ENCODE measurements around the gene EN1.

GRCh38 chr2:118851650-118852049 lies 4.2 kb upstream of the EN1 start:
- TF ChIP-seq, protein P1, sequence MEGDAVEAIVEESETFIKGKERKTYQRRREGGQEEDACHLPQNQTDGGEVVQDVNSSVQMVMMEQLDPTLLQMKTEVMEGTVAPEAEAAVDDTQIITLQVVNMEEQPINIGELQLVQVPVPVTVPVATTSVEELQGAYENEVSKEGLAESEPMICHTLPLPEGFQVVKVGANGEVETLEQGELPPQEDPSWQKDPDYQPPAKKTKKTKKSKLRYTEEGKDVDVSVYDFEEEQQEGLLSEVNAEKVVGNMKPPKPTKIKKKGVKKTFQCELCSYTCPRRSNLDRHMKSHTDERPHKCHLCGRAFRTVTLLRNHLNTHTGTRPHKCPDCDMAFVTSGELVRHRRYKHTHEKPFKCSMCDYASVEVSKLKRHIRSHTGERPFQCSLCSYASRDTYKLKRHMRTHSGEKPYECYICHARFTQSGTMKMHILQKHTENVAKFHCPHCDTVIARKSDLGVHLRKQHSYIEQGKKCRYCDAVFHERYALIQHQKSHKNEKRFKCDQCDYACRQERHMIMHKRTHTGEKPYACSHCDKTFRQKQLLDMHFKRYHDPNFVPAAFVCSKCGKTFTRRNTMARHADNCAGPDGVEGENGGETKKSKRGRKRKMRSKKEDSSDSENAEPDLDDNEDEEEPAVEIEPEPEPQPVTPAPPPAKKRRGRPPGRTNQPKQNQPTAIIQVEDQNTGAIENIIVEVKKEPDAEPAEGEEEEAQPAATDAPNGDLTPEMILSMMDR (IDR thresholded peaks at IDR 0.05; ENCODE audit: poor library complexity): no peak
- TF ChIP-seq EZH2 (IDR thresholded peaks at IDR 0.05; ENCODE audit: borderline replicate concordance): no peak

All from hepatocyte (in vitro differentiated cells).